Measurements from ENCODE around the gene FRMD4B.

FRMD4B gene

DNA sequence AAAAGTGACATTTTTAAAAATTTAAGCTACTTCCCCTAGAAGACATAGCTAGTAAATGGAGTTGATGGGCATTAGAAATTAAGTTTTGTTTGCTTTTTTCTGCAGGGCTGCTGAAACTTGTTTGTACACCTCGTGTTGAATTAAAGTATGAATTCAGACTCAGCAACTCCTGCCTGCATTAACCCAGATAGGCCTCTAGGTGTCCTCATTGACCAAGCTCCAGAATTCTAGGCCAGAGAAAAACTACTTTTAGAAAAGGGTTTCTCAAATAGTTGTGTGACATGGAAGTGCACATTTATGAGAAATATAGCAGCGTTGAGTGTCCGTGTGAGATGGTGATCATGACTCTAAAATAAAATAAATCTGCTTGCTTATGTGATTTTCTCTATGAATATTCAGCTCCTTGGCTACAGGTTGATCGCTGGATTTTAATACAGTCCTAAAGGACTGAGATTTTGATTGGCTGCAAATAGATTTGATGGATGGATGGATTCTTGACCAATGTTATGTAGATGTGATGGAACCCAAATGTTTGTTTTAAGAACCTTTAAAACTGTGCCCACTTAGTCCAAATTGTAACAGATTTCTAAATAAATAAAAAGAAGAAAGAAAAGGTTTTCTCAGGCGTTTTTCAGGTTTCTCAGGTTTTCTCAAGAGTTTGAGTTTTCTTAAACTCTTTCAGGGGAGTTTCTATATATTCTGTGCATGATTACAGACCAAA lies 224.1 kb downstream of the FRMD4B start:
- DNase-seq = no peak

DNA sequence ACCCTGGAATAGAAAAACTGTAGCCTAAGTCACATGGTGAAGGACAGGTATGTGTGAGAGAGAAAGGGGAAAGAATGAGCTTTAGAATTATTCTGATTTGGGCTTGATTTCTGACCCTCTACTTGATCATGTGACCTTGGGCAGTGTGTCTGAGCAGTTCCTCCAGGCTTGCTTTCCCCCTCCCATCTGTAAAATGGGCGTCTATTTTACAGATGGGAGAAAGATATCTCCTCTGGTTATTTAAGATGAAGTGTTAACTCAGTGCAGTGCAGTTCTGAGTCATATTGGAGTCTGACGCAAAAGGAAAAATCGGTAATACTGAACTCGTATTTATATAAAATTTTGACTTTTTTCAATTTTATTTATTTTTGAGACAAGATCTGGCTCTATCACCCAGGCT lies 225.4 kb downstream of the FRMD4B start:
- no peak for DNase-seq

DNA sequence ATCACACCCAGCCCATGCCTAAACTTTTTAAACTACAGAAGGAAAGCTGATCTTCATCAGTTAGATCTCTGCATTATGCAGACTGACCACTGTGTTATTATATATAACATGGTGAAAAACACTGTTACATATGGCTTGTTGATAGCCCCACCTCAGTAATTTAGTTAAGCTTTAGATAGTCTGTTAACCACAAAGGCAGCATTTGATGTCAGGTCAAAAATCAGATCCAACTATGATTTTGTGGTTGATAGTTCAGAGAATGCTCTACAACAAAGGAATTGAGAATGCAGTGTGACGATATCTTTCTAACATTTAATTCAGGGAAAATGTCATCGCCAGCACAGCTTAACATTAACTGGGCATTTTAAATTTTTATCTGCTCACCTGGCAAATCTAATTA lies 225.8 kb downstream of the FRMD4B start:
- no peak for DNase-seq

- no peak for DNase-seq
Measured at GRCh38 chr3:69149586-69149985, 236.3 kb downstream of the FRMD4B start.

DNA sequence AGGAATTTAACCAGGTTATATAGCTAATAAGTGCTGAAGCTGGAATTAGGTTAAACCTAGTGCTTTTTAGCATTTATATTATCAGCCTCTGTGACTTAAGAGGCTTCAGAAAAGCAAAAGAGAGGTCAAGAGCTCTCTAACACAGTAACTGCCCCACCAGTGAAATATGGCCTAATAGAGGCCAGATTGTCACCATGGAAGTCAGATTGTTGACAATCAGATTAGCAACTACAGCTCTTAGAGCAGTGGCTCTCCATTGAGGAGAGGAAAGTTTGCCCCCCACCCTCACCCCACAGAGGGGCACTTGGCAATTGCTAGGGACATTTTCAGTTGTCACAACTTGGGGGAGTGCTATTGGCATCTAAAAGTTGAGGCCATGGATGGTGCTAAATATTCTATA lies 240.2 kb downstream of the FRMD4B start:
- DNase-seq = no peak

DNA sequence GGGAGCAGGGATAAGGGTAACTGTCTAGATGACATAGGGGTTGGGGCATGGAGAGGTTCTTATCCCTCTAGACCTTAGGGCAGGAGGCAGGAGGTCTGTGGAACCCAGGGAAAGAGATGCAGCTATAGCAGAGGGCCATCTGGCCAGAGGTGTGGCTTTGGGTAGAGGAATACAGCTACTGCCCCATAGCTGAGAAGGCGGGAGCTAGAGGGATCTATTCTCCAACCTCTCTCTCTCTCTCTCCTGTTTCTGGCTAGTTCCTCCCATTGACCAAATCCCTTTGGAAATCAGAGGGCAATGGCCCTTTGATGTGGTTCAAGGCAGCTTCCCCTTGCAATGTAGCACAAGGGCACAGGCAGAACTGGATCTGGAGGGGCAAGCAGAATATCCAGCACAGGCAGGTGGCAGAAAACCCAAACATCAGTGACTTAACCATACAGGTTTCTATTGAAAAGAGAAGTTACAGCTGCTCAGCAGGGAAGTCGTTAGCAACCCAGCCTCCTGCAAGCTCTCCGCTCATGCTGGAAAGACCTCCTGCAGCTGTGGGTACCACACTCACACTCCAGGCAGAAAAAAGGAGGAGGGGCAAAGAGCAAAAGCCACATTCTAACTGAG lies 241.2 kb downstream of the FRMD4B start:
- DNase-seq = peak; percentile 6

DNA sequence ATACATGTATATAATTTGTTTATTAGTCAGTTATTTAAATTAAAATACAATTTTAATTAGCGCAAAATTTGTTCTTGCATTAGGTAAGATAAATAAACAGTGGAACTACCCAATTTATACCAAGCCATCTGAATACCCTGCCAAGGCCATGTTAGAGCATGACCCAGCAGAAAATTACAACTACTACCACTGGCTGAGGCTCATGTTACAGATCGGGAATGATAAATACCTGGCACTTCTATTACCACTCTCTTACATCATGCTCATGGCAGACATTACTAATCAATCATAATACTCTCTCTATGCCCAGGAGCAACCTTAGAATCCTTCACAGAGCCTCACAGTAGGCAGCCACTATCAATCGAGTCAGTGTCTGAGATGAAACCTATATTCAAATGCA lies 242.3 kb downstream of the FRMD4B start:
- DNase-seq = peak; percentile 46

- DNase-seq = no peak
Measured at GRCh38 chr3:69142797-69143454, 243.0 kb downstream of the FRMD4B start.

GRCh38 chr3:69142090-69142489 lies 243.8 kb downstream of the FRMD4B start:
- DNase-seq = no peak

- DNase-seq = no peak
Measured at GRCh38 chr3:69141313-69141712, 244.6 kb downstream of the FRMD4B start.

GRCh38 chr3:69137412-69137811 lies 248.5 kb downstream of the FRMD4B start:
- no peak for DNase-seq

GRCh38 chr3:69137005-69137404 lies 248.9 kb downstream of the FRMD4B start:
- no peak for DNase-seq

- no peak for DNase-seq
Measured at GRCh38 chr3:69130689-69131088, 255.2 kb downstream of the FRMD4B start.

DNA sequence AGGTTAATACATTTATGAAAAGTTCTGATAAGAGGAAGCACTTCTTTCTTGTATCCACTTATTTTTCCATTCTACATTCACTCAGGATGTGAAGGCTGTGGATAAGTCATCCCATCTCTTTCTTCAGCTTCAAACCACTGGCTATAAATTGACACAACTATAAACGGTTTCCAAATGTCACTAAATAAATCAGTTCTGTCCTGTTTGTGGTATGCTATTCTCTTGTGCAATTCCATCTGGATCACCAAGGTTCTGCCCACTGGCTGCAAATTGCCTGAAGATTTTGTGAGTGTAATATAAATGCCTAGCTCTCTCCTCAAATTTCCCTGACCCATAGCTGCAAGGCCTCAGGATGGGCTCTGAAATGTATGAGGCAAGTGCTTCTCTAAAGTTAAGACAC lies 256.4 kb downstream of the FRMD4B start:
- DNase-seq = no peak

DNA sequence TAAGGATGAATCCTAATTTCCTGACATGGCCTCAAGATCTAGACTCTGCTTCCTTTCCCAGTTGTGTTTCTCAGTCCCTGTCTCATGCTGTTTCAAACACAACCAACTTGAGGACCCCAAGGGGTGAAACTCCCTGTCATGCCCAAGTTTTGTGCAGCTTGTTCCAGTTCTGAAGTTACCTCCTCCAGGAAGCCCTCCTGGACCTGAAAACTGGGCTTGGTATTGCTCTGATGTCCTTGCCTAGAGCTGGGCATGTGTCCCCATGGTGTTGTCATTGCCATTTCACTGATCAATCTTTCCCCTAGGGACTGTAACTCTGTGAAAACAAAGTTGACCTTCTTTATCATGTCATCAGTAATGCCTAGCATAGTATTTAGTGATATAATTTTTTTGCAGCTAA lies 257.4 kb downstream of the FRMD4B start:
- no peak for DNase-seq

DNA sequence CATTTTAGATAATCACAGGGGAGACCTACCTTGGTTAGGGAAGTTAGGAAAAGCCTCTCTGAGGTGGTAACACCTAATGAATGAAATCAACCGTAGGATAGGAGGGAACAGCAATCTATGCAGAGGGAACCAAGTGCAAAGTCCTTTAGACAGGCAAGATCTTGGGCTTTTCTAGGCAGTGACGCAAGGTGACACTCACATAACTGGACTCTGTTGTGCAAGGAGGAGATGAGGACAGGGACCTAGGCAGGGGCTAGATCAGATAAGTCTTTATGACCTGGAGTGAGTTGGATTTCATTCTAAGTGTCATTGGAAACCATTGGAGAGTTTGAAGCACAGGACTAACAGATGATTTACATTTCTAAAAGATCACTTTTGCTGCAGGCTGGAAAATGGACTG lies 258.9 kb downstream of the FRMD4B start:
- no peak for DNase-seq

GRCh38 chr3:69126216-69126615 lies 259.7 kb downstream of the FRMD4B start:
- no peak for DNase-seq

GRCh38 chr3:69122403-69122802 lies 263.5 kb downstream of the FRMD4B start, which contains the start of gene LMOD3:
TSS of gene LMOD3 (minus strand) at chr3:69122595. CDS start at chr3:69122386, 209 bp downstream.
- DNase-seq = no peak

- DNase-seq = no peak
Measured at GRCh38 chr3:69121950-69122349, 263.9 kb downstream of the FRMD4B start.

- no peak for DNase-seq
Measured at GRCh38 chr3:69121513-69121912, 264.4 kb downstream of the FRMD4B start.

DNA sequence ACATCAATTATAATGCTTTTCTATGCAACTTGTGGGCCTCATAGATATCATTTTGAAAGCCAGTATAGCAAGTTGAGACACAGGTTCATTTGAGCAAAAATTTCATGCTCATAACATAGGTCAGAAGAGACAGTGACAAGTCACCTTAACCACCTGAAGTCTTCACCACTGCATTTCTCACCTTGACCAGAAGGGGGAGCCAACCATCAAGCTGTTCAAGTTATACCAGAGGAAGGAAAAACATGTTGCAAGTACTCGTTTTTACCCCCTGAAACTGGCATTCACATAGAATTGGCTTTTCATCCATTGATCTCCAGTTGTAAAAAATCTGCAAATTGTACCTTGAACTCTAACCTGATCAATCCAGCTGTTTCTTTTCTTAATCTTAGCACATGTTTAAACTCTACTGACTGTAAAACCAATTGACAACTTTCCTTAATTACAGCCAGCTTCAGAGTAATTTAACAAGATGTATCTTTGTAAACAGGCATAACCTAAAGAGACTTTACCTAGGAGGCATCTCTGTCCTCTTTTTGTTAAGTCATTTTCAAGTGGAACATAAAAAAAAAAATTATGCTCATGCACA lies 264.9 kb downstream of the FRMD4B start:
- DNase-seq = no peak

Measured in NCI-H2029 (cell line).